Stimulated activated CD8-positive, alpha-beta memory T cell treated with anti-CD3 and anti-CD28 coated beads, Interleukin-4, amount 100 ng/mL, for 48 hours (primary cell): ENCODE data around the gene NFYA.
"Not testable (repeated sequence)": the region's sequence is repeated elsewhere in the genome, so short reads cannot be mapped to it uniquely, and the experiment has no call there.

ENCODE experiments used
- DNase-seq: peaks from one replicate; pipeline ENCODE4 v3.0.0-alpha.2; 2020

Gene NFYA

DNA sequence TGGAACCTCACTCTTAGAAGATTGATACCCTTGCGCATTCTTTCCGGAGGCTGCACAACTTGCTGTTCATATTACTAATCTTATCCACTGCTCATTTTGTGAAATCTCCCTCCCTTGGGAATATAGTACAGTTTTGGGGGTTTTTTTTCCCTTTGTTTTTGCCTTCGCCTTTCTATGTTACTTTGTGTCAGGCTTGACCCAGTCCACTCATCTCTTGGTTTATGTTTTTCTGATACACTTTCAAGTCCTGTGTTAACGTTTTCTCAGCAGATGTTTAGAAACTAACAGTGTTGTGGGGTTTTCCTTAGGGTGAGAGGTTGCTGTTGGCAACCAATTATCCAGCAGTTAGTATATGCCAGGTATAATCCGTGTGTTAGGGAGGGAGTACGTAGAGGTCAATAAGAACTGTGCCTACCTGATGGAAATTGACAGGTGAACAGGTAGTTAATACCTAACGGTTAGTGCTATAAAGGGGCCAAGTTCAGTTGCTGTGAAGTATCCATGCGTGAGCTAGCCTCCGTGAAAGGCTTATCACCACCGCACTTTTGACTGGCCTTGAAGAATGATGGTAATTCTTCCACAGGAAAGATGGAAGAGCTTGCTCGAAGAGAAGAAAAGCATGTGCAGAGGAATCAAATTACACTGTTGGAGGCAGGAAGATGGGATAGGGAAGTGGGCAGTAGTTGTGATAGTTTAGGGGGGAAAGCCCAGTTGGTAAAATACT lies 1.4 kb downstream of the NFYA start:
- no peak for DNase-seq

- DNase-seq = no peak
Observed at GRCh38 chr6:41074692-41075436, 2.1 kb downstream of the NFYA start.

DNA sequence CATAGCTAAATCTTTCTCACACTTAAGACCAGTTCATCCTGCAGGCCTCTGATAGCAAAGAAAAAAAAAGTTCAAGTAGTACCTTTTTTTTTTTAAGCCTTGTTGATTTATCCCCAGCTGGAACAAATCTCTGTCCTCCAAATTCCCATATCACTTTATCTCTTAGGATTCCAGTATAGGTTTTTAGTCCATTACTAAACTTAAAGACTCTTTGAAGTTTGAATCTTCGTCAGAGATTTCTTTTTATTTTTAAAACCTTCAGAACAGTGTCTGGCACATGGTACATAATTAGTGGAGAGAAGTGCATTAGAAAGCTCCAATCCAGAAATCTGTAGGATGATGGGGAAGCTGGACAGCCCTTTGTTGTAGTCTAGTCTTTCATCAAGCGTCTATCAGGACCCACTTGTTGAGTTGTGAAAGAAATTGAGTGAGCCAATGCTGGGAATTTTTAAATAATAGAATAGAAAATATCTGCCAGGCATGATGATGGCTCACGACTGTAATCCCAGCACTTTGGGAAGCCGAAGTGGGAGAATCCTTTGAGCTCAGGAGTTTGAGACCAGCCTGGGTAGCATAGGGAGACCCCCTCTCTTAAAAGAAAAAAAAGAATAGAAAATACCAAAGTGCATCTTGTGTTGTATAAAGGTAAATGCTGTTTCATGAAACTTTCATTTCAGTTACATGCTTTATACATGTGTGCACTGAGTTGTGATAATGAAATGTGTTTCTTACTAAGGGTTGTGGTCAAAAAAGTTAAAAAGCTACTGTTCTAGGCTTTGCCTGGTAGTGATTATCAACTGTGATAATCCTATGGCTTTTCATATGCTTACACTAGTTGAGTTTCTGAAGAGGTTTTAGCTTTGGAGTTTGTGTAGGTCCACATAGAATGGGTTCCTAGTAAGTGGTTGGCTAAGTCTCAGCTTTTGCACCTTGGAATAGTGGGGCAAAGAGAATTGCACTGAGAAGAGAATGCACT lies 3.2 kb downstream of the NFYA start:
- DNase-seq = no peak

DNA sequence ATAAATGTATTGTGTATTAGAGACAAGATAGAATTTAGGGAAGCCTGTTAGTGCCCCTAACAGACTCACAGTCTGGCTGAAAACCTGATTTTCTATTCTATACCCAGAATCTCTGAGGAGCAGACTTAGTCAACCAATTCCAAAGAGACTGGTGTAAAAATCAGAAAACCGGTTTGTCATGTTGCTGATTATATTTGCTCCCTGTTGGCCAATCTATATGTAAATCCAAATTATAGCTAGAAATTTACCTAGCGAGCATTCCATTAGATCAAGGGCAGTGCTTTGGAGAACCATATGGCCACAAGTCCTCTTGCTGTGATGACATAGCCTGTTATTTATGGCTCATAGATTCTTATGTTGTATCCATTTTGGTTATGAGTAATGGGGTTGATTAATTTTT lies 4.8 kb downstream of the NFYA start:
- DNase-seq = no peak

- no peak for DNase-seq
Observed at GRCh38 chr6:41078101-41078500, 5.3 kb downstream of the NFYA start.

GRCh38 chr6:41079080-41079479 lies 6.3 kb downstream of the NFYA start:
- DNase-seq = no peak

- DNase-seq = no peak
Observed at GRCh38 chr6:41080621-41081020, 7.8 kb downstream of the NFYA start.

DNA sequence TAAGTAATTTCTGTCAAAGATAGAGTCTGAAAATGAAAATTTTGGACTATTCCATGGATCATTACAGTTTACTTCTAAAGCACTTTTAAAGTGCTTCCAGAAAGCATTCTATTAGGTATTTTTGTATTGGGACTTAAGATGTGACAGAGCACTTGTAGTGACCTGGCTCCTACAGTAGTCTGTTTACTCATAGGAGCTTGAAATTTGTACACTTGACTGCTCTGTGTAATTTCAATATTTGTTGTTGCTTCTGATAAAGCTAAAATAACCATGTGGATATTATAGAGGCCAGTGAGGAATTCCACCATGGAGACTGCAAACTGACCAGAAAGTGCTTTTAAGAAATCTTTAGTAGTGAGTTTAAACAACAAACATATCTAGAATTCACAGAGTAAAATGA lies 10.3 kb downstream of the NFYA start:
- no peak for DNase-seq

- no peak for DNase-seq
Observed at GRCh38 chr6:41085182-41085581, 12.4 kb downstream of the NFYA start.

DNA sequence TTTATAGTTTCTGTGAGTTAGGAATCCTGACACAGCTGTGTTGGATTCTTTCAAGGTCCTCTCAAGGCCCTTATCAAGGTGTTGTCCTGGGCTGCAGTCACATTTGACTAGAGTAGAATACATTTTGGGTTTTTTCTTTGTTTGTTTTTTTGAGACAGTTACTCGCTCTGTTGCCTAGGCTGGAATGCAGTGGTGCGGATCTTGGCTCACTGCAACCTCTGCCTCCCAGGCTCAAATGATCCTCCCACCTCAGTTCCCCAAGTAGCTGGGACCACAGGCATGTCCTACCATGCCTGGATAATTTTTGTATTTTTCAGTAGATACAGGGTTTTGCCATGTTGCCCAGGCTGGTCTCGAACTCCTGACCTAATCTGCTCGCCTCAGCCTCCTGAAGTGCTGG lies 15.7 kb downstream of the NFYA start:
- DNase-seq = no peak

- no peak for DNase-seq
Observed at GRCh38 chr6:41090841-41091761, 18.3 kb downstream of the NFYA start.

DNA sequence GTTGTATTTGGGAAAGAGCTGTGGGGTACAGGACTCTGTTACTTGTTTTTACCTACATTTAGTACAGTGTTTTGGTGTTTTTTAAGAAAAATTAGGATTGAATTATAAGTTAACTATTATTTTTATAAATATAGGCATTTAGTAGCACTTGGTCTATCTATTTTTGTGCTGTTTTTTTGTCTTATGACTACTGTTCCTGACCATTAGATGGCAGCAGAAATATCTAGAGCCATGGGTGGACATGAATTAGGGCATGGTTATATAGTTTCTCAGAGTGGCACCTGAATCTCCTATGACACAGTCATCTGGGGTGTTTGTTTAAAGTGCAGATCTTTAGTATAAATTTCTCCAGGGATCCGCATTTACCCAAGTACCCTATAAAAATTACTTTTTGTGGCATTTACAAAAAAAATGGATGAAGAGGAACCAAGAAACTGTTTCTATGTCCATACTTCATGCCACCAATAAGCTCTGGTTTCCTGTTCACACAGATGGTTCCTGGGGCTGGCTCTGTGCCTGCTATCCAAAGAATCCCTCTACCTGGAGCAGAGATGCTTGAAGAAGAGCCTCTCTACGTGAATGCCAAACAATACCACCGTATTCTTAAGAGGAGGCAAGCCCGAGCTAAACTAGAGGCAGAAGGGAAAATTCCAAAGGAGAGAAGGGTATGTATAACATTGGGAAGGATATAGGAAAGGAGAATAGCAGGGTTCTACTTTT lies 19.8 kb downstream of the NFYA start:
- DNase-seq = no peak

GRCh38 chr6:41093729-41094128 lies 21.0 kb downstream of the NFYA start:
- DNase-seq = no peak

- no peak for DNase-seq
Observed at GRCh38 chr6:41097467-41098090, 24.8 kb downstream of the NFYA start.

GRCh38 chr6:41098366-41098765 lies 25.6 kb downstream of the NFYA start:
- no peak for DNase-seq

DNA sequence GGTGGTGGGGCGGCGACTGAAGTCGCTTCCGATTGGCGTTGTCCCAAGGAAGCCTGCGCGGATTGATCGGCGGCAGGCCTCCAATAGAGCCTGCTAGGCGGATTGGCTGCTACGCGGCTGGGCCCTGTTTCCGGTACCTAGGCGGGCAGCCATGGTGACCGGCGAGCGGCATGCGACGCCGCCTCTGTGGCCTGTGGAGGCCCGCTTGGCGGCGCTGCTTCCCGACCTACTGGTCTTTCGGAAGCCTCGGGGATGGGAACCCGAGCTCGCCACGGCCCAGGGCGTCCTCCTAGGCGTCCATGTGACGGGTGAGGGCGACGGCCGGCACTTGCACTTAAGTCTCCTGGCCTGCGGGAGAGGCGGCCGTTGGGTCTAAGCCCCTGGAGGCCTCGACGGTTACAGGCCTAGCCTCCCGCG lies 28.1 kb downstream of the NFYA start:
- no peak for DNase-seq

- no peak for DNase-seq
Observed at GRCh38 chr6:41103847-41104246, 31.1 kb downstream of the NFYA start.

GRCh38 chr6:41111017-41111416 lies 38.2 kb downstream of the NFYA start:
- DNase-seq = no peak

GRCh38 chr6:41115027-41115426 lies 42.3 kb downstream of the NFYA start:
- DNase-seq = not testable (repeated sequence)

DNA sequence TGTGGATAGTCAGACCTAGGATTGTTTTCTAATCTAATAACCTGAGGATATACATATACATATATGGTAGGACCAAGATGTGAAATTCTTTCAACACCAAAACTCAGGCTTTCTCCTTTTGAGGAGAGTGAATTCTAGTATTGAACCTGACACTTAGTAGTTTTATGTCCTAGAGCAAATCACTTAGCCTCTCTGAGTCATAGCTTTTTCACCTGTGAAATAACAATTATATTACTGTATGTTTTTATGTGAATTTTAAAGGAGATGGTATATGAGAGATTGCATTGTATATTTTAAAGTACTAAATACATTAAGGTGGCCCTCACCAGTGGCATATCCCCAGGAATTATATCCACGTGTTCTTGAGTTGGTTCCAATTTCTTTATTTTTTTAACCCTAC lies 46.7 kb downstream of the NFYA start:
- no peak for DNase-seq

GRCh38 chr6:41120058-41120457 lies 47.3 kb downstream of the NFYA start:
- DNase-seq = no peak
